LNCAP (cell line): ENCODE results near the gene RSPH9.

Source experiments
- TF ChIP-seq, protein P1 (sequence below): fragments of 450-650 bp; IDR thresholded peaks from 2 replicates; pipeline ENCODE4 v1.5.1; 2017; ENCODE audit warnings: mild to moderate bottlenecking

Gene RSPH9

DNA sequence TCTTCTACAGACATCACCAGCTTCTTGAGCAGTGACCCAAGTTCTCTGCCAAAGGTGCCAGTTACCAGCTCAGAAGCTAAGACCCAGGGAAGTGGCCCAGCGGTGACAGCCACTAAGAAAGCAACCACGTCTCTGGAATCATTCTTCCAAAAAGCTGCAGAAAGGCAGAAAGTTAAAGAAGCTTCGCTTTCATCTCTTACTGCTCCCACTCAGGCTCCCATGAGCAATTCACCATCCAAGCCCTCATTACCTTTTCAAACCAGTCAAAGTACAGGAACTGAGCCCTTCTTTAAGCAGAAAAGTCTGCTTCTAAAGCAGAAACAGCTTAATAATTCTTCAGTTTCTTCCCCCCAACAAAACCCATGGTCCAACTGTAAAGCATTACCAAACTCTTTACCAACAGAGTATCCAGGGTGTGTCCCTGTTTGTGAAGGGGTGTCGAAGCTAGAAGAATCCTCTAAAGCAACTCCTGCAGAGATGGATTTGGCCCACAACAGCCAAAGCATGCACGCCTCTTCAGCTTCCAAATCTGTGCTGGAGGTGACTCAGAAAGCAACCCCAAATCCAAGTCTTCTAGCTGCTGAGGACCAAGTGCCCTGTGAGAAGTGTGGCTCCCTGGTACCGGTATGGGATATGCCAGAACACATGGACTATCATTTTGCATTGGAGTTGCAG is 31.0 kb upstream of the RSPH9 start:
- TF ChIP-seq, protein P1, sequence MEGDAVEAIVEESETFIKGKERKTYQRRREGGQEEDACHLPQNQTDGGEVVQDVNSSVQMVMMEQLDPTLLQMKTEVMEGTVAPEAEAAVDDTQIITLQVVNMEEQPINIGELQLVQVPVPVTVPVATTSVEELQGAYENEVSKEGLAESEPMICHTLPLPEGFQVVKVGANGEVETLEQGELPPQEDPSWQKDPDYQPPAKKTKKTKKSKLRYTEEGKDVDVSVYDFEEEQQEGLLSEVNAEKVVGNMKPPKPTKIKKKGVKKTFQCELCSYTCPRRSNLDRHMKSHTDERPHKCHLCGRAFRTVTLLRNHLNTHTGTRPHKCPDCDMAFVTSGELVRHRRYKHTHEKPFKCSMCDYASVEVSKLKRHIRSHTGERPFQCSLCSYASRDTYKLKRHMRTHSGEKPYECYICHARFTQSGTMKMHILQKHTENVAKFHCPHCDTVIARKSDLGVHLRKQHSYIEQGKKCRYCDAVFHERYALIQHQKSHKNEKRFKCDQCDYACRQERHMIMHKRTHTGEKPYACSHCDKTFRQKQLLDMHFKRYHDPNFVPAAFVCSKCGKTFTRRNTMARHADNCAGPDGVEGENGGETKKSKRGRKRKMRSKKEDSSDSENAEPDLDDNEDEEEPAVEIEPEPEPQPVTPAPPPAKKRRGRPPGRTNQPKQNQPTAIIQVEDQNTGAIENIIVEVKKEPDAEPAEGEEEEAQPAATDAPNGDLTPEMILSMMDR = no peak

GRCh38 chr6:43614396-43614730 is 30.5 kb upstream of the RSPH9 start:
- TF ChIP-seq, protein P1 = no peak

GRCh38 chr6:43616725-43617472 is 27.9 kb upstream of the RSPH9 start:
- TF ChIP-seq, protein P1 = no peak

DNA sequence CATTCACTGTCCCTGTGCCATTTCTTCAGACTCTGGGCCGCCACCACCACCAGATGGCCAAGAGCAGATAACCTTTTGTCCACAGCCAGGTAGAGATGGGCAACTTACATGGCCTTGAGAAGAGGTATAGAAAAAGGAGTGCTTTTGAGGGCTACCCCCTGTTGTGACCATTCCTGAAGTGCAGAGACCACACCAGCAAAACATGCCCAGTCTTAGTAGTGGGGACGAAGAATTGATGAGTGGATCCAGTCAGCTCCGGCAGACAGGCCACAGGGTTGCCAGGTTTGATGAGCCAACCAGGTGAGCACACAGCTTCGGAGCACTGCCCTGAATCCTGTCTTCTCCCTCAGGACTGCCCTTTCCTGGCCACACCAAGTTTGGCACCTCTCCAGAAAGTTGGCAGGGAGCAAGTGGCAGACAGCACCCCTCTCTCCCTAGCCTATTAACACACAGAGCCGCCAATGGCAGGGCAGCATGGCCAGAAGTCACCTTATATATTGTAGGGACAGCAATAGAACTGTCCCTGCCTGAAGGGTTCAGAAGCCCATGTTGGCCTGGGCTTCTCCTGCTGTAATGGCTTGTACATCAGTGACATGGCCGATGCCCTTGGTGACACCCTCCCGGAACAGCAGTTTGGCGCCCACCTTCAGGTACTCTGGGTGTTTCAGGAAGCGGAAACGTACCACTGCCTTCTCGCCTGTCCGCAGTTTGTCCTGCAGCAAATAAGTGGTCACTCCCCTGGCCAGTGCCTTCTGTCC is 23.6 kb upstream of the RSPH9 start:
- TF ChIP-seq, protein P1 = no peak

GRCh38 chr6:43621836-43622180 is 23.0 kb upstream of the RSPH9 start:
- TF ChIP-seq, protein P1 = no peak

DNA sequence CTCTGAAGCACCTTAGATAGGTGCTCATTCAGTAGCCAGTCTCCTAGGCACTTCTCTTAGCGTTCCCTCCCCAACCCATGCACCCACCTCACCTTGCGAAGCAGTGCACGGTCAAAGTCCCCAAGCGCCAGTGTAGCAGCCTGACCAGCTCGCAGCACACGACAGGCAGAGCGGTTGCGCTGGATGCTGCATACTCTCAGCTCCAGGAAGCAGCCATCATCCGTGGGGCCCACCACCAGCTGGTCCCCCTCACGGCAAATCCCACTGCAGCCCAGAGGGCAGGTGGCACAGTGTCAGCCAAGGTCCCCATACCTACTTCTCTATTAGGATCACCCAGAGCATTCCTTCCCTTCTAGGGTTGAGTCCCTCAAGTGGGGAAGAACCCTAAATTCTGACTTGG is 22.3 kb upstream of the RSPH9 start:
- TF ChIP-seq, protein P1 = no peak

- TF ChIP-seq, protein P1 = no peak
Measured at GRCh38 chr6:43623880-43624785, 20.7 kb upstream of the RSPH9 start.
